ENCODE results near the gene SLC7A6.

- no peak for TF ChIP-seq CEBPB (IDR thresholded peaks at IDR 0.05; ENCODE audit: low read depth)
- TF ChIP-seq CTCF (IDR thresholded peaks at IDR 0.05 in 2 of 3, conservative IDR thresholded peaks at IDR 0.05 in 1 of 3; ENCODE audit: borderline replicate concordance in 1 of 3, insufficient read depth in 1 of 3, low read depth in 2 of 3, low read length in 2 of 3): no peak
- no peak for TF ChIP-seq POLR2AphosphoS5 (IDR thresholded peaks at IDR 0.05; ENCODE audit: low read depth, low read length)
- no peak for TF ChIP-seq EZH2phosphoT487 (IDR thresholded peaks at IDR 0.05; ENCODE audit: borderline replicate concordance)
- TF ChIP-seq SRF (IDR thresholded peaks at IDR 0.05; ENCODE audit: low read depth): no peak
- TF ChIP-seq ZNF274 (IDR thresholded peaks at IDR 0.05; ENCODE audit: low read depth, low read length): no peak
- no peak for TF ChIP-seq EZH2 (IDR thresholded peaks at IDR 0.05)
- TF ChIP-seq YY1 (IDR thresholded peaks at IDR 0.05; ENCODE audit: extremely low read depth, insufficient replicate concordance, low read depth, low read length): no peak
- TF ChIP-seq ELF1 (IDR thresholded peaks at IDR 0.05; ENCODE audit: borderline replicate concordance, low read depth): no peak
- TF ChIP-seq POLR2A (IDR thresholded peaks at IDR 0.05; ENCODE audit: borderline replicate concordance, extremely low read depth, insufficient read depth, insufficient read length): no peak
- no peak for TF ChIP-seq RAD21 (IDR thresholded peaks at IDR 0.05; ENCODE audit: low read depth)
Observed at GRCh38 chr16:68223072-68223471, 41.3 kb upstream of the SLC7A6 start.

Data from HCT116 (cell line).